Activated T-helper 9 cell treated with anti-CD3 and anti-CD28 coated beads, Interleukin-2, amount 50 U/mL, for 16 hours (primary cell): ENCODE measurements around the gene CFAP100.

ENCODE experiments used
- DNase-seq: peaks from one replicate; pipeline ENCODE4 v3.0.0-alpha.2; 2020; ENCODE audit warnings: low read depth

CFAP100 gene

DNA sequence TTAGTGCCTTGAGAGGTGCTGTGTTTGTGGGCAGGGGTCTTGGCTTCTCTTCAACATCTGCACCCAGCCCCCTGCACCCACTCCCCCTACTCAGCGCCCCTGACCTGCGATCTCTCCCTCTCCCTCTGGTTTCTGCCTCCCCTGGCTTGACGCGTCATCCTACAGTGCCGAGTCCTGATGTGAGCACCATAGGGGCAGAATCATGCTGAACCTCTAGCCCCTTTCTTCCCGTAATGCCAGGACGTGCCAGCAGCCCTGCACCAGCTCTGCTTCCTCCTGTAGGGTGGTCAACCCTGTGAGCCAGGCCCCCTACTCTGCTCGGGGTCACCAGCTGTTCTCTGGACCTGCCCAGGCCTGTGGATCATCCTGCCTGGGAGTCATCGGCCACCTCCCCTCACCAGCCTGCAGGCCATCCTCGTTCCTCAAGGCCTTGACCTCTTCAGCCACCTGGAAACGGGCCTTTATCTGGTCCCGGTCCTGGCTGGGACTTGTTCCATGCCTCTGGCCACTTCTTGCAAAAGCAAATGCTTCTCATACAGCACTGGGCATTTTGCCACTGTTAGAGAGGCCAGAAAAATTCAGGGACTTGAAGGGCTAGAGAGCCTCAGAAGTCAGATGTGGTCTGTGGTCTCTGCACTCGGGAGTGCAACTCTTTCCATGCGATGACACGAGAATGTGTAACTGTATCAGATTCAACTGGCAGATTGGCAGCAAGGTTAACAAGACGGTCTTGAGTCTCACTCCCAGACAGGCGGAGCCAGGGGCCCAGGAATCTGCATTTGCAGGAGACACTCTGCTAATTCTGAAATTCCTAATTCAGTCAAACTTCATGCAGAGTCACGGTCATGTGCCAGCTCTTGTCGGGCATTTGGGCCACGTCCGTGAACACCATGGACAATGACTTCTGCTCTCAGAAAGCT is 20.8 kb upstream of the CFAP100 start:
- DNase-seq, result no peak

GRCh38 chr3:126375835-126376331 is 18.8 kb upstream of the CFAP100 start:
- DNase-seq, result no peak

DNA sequence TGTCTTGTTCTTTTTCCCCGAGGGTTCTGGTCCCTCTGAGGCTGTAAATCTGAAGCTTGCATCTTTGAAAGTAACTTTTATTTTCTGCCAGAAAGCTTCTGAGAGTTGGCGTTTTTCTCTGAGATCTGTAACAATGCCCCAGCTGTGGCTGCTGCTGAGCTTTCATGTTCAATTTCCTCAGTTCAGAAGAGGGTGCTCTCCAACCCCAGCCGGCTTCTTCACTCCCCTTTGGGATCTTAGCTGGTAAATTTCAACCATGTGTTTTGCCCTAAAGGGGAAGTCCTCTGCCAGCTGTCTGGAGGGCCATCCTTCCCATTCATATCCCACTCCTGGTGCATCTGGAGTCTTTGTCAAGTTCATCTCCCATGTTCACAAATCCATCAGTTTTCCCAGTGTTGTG is 18.3 kb upstream of the CFAP100 start:
- no peak for DNase-seq

- no peak for DNase-seq
Measured at GRCh38 chr3:126377211-126377610, 17.5 kb upstream of the CFAP100 start.

DNA sequence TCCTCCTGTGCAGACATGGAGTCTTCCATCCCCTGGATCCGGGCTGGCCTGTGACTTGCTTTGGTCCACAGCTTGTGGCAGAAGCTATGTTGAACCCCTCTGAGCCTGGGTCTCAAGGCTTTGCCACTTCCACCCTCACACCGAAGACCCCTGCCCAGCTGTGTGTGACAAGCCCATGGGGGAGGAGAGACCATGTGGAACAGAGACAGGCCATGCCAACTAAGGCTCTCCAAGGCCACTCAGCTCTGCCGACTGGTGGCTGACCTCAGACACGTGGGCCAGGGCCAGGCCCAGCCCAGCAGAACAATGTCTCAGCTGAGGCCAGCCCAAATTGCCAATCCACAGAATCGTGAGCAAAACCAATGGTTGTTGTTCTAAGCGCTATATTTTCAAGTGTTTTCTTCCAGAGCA is 16.4 kb upstream of the CFAP100 start:
- no peak for DNase-seq

DNA sequence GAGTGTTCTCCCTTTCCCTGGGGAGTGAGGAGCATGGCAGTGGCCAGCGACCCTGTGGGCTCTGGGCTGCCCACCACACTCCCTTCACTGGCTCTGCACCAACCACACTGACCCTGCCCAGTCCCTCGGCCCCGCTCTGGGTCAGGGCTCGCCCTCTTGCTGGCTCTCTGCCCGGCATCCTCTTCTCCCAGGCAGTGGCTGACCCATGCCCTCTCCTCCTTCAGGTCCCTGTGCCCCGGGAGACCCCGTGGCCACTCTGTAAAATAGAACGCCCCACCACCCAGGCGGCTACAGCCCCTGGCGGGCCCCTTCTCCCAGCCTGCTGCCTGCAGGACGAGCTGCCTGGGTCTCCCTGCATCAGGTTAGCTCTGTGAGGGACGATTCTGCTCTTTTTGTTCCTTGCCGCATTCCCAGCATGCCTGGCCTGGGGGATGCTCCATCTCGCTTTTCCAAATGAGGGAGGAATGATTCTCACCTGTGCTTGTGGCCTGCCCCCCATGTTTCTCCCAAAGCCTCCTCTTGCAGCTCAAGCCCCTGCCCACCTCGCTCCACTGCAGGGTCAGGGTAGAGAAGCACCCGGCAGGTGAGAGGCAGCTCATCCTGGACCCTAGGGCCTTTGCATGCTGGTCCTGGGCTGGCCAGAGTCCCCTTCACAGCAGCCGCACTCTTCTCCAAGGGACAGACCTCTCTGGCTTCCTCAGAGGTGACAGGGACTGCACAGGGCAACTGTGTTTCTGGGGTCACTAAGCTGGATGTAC is 14.5 kb upstream of the CFAP100 start:
- no peak for DNase-seq

DNA sequence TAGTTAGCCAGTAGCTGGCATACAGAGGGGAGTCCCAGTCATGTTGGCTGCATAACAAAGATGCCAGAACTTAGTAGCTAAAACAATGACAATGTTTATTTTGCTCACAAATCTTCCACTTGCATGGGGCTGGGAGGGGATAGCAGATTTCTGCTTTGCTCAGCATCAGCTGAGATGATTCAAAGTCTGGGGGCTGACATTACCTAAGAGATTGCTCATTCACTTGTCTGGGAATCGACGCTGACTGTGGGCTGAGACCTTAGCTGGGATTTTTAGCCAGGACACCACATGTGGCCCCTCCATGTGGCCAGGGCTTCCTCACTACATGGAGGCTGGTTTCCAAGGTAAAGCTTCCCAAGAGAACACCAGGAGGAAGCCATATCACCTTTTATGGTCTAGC is 12.7 kb upstream of the CFAP100 start:
- DNase-seq, result no peak

- DNase-seq, result no peak
Measured at GRCh38 chr3:126389112-126389793, 5.5 kb upstream of the CFAP100 start.

- no peak for DNase-seq
Measured at GRCh38 chr3:126389794-126390146, 4.9 kb upstream of the CFAP100 start.

- DNase-seq, result no peak
Measured at GRCh38 chr3:126390201-126390600, 4.5 kb upstream of the CFAP100 start.

- no peak for DNase-seq
Measured at GRCh38 chr3:126390751-126391150, 4.0 kb upstream of the CFAP100 start.

GRCh38 chr3:126391631-126392030 is 3.1 kb upstream of the CFAP100 start:
- no peak for DNase-seq

GRCh38 chr3:126392246-126392645 is 2.5 kb upstream of the CFAP100 start:
- no peak for DNase-seq

DNA sequence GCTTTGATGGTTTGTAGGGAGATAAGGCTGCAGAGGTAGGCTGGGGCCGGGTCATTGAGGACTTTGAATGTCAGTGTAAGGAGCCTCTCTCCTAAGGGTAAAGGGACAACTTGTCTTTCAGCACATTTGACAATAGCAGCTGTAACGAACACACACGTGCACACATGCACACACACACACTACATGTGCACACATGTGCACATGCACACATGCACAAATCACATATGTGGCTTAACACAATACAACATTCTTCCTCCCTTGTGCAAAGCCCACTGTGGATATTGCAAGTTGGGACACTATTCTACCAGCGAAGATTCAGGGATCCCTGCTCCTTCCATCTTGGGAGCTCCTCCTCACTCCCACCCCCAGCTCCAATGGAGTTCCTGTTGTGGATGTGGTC is 1.1 kb upstream of the CFAP100 start:
- DNase-seq, result no peak

- DNase-seq, result no peak
Measured at GRCh38 chr3:126394977-126395321, 240 bp downstream of the CFAP100 start.

GRCh38 chr3:126395846-126396513 is 1.3 kb downstream of the CFAP100 start:
- DNase-seq, result no peak

- DNase-seq, result no peak
Measured at GRCh38 chr3:126396536-126396935, 1.8 kb downstream of the CFAP100 start.

DNA sequence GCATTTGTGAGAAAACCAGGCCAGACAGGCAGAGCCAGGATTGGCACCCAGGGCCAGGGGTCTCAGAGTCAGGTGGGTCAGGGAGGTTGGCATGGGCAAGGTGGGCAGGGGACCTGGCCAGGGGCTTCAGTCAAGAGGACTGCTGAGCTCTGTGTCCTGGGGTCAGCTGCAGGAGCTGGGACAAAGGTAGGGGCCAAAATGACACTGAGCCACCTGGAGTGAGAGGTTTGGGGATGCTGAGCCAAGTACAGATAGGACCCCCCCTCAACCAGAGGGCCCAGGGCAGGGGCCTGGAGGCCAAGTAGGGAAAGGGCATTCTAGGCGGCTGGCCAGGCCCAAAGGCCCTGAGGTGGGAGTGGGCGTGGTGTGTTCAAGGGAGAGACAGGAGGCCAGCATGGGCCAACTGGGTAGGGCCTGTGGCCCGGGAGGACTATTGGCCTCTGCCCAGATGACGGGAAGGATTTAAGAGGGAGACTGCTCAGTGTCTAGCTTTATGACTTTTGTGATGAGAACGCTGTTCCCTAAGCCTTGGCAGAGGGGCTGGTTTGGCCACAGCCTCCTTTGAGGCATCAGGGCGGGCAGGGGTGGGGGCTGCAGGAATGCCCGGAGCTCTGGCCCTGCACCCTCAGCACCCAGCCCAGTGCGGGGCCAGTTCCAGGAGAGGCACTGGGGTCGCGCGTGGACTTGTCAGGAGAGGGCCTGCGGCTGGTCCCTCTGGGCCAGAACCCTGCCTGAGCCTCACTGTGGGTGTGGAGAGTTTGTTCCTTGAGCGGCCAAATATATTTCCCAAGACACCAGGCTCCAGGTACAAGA is 3.1 kb downstream of the CFAP100 start:
- no peak for DNase-seq

DNA sequence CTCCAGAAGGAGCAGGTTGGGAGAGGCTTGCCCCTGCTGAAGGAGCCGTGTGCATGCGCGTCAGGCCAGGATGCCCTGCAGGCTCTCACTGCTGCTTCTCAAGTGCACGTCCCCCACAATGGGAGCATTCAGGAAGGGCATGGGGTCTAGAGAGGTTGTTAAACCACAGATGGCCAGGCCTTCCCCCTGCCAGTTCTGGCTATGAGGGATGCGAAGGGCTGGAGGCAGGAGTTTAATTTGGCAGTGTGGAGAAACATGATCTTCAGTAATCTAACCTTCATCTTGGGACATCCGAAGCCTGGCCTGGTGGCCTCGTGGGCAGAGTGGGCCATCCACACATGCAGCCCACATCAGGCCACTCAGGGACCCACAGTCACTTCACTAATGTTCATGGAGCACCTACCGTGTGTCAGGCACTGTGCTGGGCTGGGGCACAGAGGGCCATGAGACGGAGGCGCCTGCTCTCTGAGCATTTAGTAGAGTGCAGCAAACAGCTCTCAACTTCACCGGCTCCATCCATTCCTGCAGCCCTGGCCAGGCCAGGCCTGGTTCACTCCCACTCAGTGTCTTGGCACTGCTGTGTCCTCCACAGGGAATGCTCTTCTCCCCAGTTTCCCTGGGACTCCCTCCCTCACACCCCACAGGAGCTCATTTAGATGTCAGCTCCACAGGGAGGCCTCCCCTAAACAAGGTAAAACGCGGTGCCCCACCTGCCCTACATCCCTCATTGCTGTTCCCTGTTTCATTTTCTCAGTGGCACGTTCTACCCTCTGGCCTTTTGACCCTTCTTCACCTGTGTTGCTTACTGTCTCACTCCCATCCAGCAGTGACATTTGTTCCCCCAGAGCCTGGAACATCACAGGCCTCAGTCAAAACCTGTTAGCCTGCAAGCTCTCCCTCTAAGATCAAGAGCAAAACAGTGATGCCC is 4.0 kb downstream of the CFAP100 start:
- no peak for DNase-seq

- no peak for DNase-seq
Measured at GRCh38 chr3:126399351-126399735, 4.6 kb downstream of the CFAP100 start.
